Anterior cingulate cortex (tissue), 58 donors: ENCODE data around the gene WEE2.
"Not testable (repeated sequence)": the region's sequence is repeated elsewhere in the genome, so short reads cannot be mapped to it uniquely, and the experiment has no call there.

Experiments
- DNase-seq, 58 donors: peaks; one replicate each; lab custom pipeline; 2025; lab: John Stamatoyannopoulos, UW

WEE2 gene

GRCh38 chr7:141710301-141710700, 2.1 kb downstream of the WEE2 start:
- DNase-seq: no peak

DNA sequence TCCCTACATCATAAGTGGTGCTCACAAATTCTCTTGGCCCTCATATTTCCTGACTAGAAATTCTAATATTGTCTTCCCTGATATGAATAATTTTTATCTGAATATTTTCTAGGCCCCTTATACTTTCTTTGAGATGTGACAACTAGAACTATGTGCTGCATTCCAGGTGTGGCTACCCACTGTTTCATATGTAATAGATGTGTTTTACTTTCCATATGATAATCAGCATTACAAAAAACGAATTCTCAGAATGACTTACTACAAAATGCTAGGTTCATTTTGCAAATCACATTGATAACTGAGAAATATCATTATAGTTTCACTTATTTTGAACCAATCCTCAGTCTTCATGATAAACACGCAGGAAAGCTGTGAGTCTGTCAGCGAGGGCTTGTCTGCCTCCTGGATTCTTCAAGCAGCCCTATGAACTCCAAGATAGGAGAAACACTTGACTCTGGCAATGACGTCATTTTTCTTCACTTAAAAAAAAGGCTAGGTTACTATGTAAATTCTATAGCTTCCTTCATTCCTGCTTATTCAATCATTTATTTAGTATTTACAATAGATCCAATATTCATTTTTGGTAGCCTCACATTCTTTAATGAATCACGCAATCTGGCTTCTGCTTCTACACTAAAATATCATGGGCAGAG, 4.6 kb downstream of the WEE2 start:
- DNase-seq: no peak

GRCh38 chr7:141713890-141714289, 5.7 kb downstream of the WEE2 start:
- DNase-seq: no peak

DNA sequence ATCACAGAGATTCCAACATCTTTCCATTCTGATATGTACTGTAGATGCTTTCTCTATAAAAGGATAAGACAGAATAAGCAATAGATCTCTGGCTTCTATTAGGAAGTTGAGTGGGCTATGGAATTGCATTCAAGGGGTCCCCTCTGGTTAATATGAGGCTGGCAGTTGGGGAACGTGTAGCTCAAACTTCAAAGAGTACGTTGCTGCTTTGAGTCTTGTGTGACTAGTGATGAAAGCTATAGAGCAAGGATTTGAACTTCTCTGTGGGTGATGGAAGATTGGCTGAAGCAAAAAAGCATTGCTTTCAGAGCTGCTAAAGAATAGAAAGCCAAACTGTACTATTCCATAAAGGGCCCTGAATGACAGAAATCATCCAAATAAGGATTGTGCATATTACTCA, 6.4 kb downstream of the WEE2 start:
- no peak for DNase-seq

GRCh38 chr7:141715018-141715417, 6.9 kb downstream of the WEE2 start:
- DNase-seq: no peak

DNA sequence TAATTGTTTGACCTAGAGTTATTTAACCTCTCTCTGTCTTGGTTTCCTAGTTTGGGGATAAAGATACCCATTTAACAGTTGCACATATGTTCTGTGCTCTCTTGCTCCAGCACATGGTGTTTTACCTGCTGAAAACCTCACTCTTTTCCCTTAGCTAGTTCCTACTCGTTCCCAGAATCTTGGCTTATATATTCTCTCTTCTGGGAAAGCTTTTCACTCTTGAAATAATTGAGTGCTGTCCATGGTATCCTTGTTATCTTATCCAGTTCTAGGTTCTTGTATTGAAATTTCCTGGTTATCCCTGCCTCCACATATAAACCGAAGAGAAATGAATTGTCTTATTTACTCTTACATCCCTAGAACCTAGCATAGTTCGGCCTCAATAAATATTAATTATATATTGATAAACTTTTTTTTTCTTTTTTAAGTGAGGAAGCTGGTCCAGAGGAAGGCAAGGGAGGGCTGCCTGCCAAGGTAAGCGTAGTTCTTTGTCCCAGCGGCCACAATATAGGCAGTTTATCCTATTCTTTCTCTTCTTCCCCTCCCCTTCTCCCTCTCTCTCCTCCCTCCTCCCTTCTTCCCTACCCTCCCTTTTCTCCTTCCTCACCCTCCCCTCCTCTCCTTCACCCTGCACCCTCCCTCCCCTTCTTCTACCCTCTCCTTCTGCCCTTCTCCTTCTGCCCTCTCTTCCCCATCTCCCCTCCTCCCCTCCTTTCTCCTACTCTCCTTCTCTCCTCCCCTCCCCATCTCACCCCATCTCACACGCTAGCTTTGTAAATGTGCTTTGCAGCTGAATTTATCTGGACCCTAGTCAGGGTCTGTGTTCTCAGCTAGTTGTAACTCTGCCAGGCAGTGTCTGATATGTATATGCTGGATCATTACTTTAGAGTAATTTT, 7.9 kb downstream of the WEE2 start:
- no peak for DNase-seq

- DNase-seq: no peak
Measured at GRCh38 chr7:141717450-141717849, 9.3 kb downstream of the WEE2 start.

- no peak for DNase-seq
Measured at GRCh38 chr7:141722529-141722928, 14.4 kb downstream of the WEE2 start.

GRCh38 chr7:141729020-141729419, 20.9 kb downstream of the WEE2 start:
- no peak for DNase-seq

DNA sequence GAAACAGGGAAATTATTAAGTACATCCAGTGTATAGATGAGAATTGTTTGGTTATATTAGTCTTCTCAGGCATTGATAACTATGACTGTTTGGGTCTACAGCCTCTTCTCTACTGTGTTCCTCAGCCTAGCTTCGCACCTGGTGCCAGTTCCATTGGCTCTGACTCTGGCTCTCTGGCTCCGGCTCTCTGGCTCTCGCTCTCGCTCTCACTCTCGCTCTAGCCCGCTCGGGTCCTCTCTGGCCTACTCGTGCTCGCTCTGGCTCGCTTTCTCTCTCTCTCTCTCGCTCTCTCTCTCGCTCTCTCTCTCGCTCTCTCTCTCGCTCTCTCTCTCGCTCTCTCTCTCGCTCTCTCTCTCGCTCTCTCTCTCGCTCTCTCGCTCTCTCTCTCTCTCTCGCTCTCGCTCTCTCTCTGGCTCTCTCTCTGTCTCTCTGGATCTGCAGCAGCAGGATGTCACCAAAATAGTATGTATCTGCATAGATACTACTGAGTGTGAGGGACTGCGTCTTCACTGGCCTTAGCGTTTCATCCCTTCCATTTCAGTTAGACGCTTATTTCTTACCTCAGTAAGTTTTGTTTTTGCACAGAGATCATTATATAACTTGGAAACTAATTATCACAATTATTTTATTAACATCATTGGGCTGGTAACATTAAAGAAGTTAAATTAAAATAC, 23.5 kb downstream of the WEE2 start:
- DNase-seq: peak in 5 of 58 donors; percentile 1 to 12 (median 5)

- DNase-seq: peak in 1 of 58 donors; percentile 4
Measured at GRCh38 chr7:141737118-141737835, 29.1 kb downstream of the WEE2 start.

GRCh38 chr7:141737836-141738591, 29.9 kb downstream of the WEE2 start, which contains the start of gene SSBP1:
Gene SSBP1 (plus strand): TSS chr7:141738358. CDS start chr7:141739167, 809 bp downstream.
- peak; percentile 40 to 95 (median 88) for DNase-seq

DNA sequence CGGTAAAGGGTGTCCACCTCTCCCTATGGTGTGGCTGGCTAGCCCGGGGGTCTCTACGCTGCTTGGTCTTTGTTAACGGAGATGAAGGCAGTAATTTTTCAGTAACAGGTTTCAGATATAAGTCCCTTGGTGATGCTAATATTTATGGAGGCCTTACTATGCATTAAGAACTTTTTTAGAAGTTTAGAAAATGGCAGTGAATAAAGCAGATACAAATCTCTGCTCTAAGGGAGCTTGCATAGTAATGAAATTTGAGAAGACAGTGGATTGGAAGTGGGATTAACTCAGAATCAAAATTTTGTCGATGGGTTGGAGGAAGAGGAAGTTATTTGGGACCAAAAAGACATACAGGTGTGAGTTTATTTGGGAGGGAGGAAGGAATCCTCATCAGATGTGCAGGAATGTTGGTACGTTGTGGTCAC, 30.4 kb downstream of the WEE2 start:
- no peak for DNase-seq

- no peak for DNase-seq
Measured at GRCh38 chr7:141739250-141739649, 31.1 kb downstream of the WEE2 start.

- no peak for DNase-seq
Measured at GRCh38 chr7:141742229-141742628, 34.1 kb downstream of the WEE2 start.

DNA sequence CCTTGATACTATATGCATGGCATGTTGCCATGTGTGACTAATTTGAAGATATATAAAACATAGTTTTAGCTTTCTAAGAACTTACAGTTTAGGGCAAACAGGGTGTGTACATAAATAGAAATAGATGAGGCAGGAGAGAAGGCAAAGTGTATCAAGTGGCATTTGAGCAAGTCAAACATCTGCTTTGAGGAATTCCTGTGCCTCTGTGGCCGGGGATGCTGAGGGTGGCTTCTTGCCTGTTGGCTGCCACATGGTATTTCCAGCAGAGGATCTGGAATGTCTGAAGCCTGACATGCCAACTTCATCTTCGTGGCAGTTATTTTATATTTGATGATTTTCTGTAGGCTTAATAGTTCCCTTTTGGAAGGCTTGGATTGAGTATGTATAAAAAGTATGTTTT, 36.0 kb downstream of the WEE2 start:
- DNase-seq: no peak

- no peak for DNase-seq
Measured at GRCh38 chr7:141748396-141748795, 40.2 kb downstream of the WEE2 start.

- not testable (repeated sequence) for DNase-seq
Measured at GRCh38 chr7:141751904-141752303, 43.8 kb downstream of the WEE2 start.

- no peak for DNase-seq
Measured at GRCh38 chr7:141752634-141753033, 44.5 kb downstream of the WEE2 start.

- DNase-seq: no peak
Measured at GRCh38 chr7:141754939-141755338, 46.8 kb downstream of the WEE2 start.
